Suppressor macrophage treated with lipopolysaccharide for 4 hours (primary cell): ENCODE results near the gene BAIAP2L1.

Source experiments
- DNase-seq: peaks from one replicate; pipeline ENCODE4 v3.0.0-alpha.2; 2020

The BAIAP2L1 gene

DNA sequence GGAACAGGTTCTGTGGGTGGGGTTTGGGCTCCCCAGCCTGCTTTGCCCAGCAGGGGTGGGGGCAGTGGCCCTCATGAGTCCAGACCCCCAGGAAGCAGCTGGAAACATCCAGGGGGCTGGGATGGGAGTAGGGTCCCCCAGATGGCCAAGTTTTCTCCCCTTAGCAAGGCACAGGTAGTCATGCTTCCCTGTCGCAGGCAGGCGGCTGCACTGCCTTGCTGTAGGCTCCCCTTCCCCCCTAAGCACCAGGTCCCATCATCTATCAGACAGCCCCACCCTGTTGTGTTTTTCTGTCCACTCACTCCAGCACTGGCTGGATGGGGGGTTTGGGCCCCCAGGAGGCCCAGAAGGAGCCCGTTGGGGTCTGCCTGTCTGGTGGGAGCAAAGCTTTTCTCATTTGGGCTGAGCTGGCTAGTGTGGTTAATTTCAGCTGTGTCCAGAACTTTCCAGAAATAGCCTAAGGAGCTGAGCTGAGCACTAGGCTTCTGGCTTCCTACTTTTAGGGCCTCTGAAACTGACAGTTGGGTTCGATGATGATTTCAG is 111.5 kb downstream of the BAIAP2L1 start:
- DNase-seq, result no peak

DNA sequence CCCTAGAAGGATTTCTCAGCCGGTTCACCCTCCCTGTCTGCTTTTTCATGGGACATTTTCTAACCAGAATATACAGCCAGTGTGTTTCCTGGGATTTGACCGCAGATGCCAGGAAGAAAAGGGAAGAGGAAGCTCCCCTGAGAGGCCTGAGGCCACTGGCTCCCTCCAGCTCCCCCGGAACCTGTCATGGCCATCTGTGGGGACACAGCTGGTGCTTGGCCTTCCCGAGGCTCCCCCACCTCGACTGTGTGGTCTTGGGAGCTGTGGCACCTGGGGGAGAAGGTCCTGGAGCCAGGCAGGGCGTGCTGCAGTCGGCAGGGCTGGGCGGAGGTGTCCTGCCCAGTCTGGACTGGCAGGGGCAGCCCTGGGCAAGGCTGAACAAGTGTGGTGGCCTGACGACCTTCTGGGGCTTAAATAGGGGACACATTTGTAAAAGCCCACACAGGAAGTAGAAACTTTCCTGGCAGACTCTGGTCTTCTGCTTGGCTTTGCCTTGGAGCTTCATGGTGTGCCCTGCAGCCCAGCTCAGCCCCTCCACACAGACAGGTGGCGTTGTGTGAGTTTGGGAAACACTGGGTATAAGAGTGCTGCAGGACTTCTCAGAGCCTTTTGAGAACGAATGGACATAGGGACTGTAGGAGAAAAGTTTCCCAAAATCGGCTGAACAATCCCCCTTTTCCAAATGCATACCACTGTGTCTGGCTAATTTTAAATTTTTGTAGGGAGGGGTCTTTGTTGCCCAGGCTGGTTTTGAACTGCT is 112.6 kb downstream of the BAIAP2L1 start:
- DNase-seq, result no peak

DNA sequence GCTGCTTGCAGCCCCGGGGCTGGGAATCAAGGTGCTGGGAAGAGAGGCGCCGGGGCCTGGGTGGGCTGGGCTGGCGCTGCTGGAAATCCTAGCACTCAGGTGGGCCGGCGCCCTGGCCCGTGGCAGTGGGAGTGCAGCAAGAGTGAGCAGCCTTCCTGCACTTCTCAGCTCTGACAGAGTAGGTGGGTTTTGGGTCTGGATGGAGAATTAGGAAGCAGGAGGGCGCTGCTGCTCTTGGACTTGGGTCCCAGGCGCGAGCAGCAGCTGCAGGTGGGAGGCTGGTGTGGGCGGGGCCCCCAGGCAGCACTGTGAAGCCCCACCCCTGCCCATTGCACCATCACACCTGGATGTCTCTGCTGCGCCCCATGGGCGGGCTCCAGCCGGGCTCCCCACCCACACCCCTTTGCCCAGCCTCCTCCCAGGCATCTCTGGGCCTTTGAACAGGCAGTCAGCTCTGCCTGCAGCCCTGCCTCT is 113.4 kb downstream of the BAIAP2L1 start:
- DNase-seq, result no peak

DNA sequence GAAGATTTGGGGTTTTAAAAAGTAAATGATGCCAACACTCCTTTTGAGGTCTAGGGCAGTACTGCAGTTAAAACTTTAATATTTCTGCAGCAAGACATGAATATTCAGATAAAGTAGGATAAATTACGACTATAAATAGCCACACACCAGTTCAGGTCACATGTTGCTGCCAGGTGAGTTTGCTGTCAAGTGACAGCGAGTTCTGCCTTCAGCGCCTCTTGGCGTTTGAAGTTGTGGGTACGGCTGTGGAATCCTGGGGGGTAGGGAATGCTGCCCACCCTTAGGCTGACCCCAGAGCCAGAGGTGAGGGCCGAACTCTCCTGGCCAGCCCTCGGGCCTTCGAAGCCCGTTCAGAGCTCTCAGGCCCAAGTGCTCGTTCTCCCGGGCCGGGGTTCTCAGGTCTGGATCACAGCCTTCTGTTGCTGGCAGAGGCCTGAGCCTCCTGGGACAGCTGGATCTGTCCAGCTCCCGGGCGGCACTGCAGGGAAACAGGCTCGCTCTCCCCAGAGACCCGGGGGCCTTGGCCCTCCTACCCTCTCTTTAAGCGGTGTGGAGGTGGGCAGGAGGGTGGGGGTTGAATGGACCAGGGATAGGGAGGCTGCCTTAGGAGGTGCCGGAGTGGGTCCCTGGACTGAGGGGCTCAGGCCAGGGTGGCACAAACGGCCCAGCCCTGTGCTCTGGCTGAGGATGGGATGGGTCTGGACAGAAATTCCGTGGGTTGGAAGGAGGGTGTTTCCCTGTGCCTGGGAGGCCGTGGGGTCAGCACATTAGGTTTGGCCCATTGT is 114.0 kb downstream of the BAIAP2L1 start:
- DNase-seq, result no peak

DNA sequence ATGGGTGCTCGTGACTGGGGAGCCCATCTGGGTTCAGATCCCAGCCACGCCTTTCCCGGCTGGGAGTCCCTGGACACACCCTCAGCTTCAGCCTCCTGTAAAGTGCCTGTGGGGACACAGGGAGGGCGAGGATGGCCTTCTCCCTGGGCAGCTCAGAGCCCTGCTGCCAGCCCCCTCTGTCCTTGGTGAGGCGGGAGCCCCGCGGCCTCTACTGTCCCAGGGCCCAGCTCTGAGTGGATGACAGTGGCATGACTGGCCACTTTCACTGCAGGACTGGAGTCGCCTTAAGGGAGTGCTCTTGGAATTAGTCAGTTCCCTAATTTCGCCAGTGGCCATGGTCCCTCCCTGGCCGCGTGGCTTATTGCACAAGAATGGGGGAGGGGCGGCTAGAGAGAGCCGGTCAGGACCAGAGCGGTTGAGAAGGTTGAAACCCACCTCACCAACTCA is 114.8 kb downstream of the BAIAP2L1 start:
- DNase-seq, result peak; percentile 97

DNA sequence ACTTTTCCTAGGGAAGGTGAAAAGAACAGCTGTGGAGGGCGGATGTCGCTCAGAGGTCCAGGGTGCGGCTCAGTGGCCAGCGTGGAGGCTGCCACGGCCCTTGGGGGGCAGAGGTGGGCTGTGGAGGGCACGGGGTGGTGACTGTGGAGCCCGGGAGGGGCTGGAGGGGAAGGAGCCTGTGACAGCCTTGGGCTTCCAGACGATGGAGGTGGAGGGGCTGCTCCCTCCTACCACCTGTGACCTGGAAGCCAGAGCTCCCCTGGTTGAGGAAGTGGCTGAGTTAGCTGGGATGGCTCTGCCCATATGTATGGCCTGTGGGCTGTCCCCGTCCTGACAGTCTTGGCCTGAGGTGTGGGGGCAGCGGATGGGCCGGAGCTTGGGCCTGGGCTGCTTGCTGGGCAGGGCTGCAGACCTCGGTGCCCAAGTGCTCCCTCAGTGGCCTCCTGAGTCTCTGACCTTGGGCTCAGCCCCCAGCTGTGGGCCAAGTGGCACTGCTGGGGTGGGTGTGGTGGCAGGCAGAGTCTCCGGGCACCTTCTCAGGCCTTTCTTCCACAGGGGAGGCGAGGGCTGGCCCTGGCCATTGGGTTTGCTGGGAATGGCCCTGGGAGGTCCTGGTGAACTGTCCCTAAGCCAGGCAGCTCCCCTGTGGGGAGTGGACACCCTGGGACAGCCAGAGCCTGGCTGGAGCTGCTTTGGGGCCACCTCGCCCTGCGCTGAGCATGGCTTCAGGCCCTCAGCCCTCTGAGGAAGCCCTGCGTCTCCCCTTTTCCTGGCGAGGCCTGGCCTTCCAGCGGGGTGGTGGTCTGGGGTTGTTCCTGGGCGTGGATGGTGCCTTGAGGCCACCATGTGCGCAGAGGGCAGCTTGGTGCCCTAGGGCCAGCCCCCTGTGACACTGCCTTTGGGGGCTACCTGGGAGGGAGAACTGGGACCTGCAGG is 115.5 kb downstream of the BAIAP2L1 start:
- no peak for DNase-seq

DNA sequence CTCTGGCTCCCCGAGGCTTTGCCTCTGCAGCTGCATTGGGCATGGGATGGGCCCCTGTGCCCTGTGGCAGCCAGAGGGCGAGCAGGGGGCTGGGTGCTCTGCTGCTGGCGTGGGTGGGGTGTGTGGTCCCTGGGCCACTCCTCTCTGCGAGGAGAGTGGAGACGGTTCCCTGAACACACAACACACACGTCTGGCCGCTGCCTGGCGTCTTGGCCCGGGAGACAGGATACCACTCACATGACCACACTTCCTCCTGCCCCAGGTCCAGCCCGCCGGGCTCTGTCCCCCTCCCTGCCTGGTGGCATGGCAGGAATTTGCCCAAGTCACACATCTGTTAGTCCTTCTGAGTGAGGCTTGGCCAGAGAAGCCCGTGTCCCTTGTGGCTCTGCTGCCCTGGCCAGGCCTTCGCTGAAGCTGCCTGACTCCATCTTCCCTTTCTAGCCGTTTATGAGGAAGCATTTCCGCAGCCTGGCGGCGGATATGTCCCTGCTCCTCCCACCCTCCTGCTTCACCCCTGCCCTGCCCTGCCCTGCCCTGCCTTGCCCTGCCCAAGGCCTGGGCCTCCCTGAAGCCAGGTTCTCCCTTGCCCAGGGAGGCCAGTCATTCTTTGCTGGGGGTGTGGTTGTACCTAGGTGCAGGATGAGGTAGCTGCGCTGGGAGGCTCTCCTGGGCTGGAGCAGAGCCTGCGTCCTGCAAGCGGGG is 116.4 kb downstream of the BAIAP2L1 start:
- peak; percentile 80 for DNase-seq

DNA sequence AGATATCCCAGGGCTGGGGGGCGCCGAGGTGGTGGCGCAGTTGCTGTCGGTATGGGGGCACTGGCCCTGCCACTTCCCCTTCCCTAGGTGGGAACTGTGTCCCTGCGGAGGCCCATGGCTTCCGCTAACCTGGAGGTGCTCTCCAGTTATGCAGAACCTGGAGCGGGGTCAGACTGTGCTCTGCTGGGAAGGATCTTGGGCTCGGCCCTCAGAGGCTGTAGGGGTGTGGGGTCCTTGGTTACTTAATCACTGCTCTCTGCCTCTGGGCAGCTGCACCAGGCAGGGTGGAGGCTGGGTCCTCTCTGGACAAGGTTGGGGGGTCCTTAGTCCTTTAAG is 117.0 kb downstream of the BAIAP2L1 start:
- DNase-seq, result no peak

DNA sequence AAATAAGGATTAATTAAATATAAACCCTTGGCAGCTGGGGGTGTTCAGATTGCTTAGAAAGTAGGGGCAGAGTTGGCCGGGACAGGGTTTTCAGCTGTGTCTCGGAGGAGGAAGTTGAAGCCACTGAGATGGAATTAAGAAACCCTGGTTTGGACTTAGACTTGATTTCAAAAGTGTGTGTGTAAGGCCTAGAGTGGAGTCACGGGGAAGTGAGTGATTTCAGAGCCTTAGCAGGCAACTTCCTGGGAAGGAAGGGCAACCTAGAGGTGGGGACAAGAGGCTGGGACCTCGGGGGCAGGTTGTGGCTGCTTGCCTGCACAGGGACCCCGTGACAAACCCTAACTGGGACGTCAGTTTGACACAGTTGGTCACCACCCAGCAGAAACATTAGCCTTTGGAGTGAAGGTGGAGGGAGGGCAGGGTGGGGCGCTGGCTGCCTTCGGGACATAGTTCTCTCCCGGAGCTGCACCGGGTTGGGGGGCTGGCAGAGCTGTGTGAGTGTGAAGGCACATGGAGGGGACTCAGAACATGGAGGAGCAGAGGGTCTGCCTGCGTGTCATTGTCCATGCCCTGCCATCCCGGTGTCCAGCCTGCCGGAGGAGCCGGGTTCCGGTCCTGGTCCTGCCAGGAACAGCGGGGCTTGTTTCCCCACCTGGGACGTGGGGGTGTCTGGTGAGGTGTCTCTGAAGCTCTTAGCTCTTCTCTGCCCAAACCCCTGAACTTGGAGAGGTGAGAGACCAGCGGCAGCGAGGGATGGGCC is 117.6 kb downstream of the BAIAP2L1 start:
- peak; percentile 93 for DNase-seq

DNA sequence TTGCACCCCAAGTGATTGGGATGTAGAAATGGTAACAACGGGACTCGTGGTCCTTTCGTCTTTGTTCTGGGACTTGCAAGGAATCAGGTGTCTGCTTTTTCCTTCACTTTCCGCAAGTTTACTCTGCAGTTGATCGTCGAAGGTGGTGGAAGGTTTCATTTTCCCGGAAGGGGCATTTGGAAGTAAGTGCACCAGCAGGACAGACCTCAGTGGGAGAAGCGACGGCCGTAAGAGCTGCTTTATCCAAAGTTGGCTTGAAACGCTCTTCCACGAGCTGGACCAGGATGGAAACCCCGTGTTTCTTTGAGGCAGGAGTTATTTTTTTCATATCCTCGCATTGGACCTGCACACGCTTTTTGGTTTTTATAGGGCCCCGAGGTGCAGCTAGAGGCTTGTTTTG is 118.2 kb downstream of the BAIAP2L1 start:
- no peak for DNase-seq

DNA sequence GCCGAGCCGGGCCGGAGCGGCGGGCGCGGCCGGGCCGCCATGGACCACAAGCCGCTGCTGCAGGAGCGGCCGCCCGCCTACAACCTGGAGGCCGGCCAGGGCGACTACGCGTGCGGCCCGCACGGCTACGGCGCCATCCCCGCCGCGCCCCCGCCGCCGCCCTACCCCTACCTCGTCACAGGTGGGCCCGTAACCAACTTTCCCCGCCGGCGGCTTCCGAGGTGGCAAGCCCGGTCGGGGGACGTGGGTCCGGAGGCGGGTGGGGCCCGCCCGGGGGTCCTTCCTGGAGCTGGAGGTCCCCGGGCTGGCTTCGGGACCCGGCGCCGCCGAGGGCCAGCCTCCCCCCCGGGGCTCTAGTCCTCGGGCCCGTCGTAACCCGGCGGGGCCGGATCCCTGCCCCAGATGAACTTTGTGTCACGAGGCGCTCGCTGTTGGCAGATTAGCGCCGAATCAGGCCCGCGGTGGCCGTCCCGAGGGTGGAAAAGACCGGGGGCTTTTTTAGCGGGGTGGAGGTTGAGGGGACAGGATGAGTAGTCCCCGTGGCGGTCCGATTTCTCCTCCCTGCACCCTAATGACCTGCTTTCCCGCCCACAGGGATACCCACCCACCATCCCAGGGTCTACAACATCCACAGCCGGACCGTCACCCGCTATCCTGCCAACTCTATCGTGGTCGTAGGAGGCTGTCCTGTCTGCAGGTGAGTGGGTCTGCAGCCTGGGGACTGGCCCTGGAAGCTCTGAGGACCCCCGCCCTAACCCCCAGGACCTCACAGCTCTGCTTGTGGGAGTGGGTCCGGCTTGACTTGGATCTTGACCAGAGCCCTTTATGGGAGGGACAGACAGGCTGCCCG is 118.9 kb downstream of the BAIAP2L1 start:
- DNase-seq, result peak; percentile 43

DNA sequence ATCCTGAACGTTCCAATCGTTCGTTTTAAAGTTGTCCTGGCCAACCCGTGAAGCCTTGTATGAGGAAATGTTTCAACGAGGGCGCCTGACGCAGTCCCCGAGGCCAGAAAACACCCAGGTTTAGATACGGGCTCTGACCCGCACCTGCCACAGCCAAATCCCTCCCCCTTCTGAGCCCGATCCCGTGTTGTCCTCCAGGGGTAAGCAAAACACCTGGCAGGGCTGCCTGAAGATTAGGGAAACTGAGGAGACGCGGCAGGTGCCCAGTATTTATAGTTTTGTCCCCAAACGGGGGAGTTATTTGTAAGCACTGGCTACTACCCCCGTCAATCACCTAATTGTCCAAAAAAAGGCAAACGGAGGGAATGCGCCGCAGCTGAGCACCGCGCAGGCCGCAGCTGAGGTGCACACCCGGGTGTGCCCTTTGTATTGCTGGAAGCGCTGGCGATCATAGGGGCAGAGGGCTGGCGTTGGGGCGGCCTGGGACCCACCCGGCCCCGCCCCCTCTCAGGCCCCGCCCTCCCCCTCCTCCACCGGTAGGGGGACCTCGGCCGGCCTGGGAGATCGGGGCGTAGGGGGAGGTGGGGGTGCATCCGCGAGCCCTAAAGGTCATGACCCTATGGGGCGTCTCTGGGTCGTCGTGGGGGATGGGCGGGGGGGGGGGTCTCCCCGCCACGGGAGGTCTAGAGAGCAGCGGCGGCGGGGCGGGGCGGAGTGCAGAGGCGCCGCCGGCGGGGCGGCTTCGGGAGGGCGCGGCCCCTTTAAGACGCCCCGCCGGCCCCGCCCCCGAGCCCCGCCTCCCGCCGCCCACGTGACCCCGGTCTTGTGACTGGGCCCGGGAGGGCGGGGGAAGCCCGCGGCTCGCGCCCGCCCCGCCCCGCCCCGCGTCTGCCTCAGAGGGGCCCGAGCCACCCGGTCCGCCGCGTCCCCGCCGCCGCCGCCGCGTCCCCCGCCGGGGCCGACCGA is 119.8 kb downstream of the BAIAP2L1 start, which contains the start of gene BRI3:
Gene BRI3 (plus strand): TSS at position 896 of the 966 bp plus-strand sequence. CDS start 110 bp downstream, outside the sequence.
- peak; percentile 98 for DNase-seq

DNA sequence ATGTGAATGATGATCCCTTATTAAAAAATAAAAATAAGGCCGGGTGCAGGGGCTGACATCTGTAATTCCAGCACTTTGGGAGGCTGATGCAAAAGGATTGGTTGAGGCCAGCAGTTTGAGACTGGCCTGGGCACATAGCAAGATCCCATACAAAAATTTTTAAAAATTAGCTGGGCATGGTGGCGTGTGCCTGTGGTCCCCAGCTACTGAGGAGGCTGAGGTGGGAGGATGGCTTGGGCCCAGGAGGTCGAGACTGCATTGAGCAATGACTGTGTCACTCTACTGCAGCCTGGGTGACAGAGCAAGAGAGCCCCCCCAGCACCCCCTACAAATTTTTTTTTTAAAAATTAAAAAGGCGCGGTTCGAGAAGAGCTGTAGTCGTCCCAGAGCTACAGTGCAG is 120.6 kb downstream of the BAIAP2L1 start:
- no peak for DNase-seq

DNA sequence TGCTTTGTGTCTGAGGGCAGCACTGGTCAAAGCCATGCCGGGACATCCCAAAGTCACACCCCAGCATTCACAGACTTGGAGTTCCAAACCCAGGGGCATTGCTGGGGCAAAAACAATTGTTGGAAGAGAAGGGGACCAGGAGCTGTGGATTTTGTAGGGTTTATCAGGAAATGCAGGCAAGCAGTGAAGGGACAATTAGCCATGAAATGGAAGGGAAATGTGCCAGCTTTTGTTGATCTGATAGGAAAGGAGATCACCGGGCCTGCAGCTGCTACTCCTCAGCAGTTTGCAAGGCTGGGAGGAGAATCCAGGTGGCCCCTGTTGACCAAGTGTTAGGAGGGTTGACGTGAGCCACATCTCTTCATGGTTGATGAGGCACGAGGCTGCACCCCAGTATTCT is 122.0 kb downstream of the BAIAP2L1 start:
- no peak for DNase-seq

DNA sequence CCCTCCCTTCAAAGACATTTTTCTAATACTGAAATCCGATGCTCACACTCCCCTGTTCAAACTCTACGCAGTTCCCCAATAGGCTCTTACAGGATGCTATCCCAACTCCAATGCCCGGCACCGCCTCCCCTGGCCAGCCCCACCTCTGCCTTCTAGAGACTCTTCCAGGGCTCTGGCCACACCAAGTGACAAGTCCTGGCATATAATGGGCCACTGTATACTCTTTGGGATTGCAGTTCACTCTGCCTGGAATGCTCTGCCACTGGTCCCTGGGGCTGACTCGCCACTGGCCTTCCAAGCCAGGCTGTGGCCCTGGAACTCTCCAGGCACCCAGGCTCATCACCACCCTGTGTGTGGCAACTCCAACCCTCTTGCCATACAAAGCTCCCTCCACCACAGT is 122.5 kb downstream of the BAIAP2L1 start:
- DNase-seq, result no peak

DNA sequence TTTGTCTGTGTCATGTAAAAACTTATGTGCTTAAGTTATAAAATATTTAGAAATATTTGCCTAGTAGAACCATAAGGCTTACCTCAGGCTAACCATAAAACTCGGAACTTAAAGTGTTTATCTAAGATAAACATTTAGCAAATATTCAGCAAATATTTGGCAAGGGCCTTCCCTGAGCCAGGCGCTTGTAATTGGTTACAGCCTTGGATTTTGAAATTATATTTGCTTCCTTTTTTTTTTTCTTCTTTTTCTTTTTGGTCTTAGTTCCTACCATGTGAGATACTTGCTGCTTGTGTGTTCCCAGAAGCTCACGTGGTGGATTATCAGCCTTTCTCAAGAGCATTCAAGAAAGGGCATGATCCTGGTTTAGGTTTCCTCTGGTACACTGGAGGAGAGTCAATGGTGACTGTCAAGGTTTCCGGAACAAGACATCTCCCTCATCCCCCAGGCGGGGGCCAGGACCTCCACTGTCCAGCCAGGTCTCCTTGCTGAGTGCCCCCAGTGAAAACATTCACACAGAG is 124.6 kb downstream of the BAIAP2L1 start:
- peak; percentile 84 for DNase-seq

DNA sequence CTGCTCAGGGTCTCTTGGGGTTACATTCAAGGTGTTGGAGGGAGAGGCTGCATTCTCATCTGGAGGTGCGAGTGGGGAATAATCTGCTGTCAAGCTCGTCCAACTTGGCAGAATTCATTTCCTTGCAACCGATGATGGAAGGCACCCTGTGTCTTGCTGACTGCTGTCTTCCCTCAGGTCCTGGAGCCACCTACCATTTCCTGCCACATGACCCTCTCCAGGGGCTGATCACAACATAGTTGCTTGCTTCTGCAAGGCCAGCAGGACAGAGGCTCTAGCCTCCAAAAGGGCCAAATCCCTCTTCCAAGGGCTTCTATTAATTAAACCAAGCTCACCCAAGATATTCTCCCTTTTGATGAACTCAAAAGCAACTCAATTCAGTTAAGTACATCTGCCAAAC is 133.6 kb downstream of the BAIAP2L1 start:
- DNase-seq, result peak; percentile 28

DNA sequence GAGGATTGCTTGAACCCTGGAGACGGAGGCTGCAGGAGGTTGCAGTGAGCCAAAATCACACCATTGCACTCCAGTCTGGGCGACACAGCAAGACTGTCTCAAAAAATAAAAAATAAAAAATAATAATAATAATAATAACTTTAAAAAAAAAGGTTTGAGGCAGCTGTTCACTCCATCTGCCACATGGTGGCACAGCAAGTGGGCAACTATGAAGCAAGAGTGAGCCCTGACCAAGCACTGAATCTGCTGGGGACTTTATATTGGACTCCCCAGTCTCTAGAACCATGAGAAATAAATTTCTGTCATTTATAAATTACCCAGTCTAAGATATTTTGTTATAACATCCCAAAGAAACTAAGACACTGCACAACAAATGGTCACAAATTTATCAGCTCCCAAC is 134.1 kb downstream of the BAIAP2L1 start:
- DNase-seq, result peak; percentile 27

DNA sequence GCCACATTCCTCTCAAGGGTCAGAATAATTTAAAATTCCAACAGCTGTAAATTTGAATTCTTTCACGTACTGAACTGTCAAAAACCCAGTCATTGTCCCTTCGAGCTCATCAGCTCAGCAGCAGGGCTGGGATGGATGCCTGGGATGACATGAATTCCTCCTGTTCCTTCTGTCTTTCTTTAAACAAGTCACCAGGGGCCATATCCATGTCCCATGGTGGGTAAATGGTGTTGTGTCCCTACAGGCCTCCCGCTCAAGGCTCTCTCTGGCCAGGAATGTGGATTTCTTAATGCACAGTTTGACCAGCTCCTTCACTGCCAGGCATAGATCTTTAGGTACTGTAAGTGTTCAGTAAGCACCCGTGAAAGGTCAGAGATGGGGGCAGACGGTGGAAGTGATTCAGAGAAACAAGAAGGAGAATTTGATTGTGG is 135.0 kb downstream of the BAIAP2L1 start:
- no peak for DNase-seq
